IMR-90 (cell line): ENCODE measurements around the gene PAWR. TPM values are rescaled to one million over a fixed set of nuclear protein-coding genes. Genes with fewer than 3 reads are reported as not detected.

Experiments
- ATAC-seq: fragments of 200-7000 bp; cut with Tn5 transposase; 2 replicates; pipeline ENCODE4 v1.9.1; 2020; ENCODE audit warnings: low read depth, mild to moderate bottlenecking, moderate library complexity
- BruUV-seq: library from RNA; stranded (reverse); fragments of 400-500 nt; replicated peaks from 2 replicates; lab custom pipeline; 2021; lab: Mats Ljungman, UMichigan
- CTCF ChIA-PET: fragments of 300-600 bp; formaldehyde crosslinking; extraction: SDS; loops from one replicate; lab custom pipeline; 2021; ENCODE audit warnings: antibody characterized with exemption; lab: Yijun Ruan, JAX
- POLR2A ChIA-PET: fragments of 300-600 bp; sonication (Branson Sonifier 250); formaldehyde crosslinking; loops from one replicate; lab custom pipeline; 2022; ENCODE audit warnings: antibody characterized with exemption; ENCODE audit not compliant: unreplicated experiment; lab: Charles Lee
- DNase-seq: peaks from one replicate; pipeline ENCODE4 v3.0.0; 2013
- H2AFZ ChIP-seq: replicated peaks from 2 replicates; pipeline ENCODE3; 2013; ENCODE audit warnings: low read length, mild to moderate bottlenecking; ENCODE audit not compliant: poor library complexity
- H2AK5ac ChIP-seq: 2 replicates; pipeline ENCODE4 v1.6.1; 2013; ENCODE audit warnings: low read depth, low read length, inconsistent platforms
- H2AK9ac ChIP-seq: replicated peaks from 2 replicates; pipeline ENCODE3; 2013; ENCODE audit warnings: mild to moderate bottlenecking, low read depth, low read length, moderate library complexity; ENCODE audit not compliant: poor library complexity
- H2BK120ac ChIP-seq: 2 replicates; pipeline ENCODE4 v1.6.1; 2013; ENCODE audit warnings: low read depth, low read length, inconsistent platforms
- H2BK15ac ChIP-seq: 3 replicates; pipeline ENCODE4 v1.6.1; 2013; ENCODE audit warnings: low read depth, low read length, inconsistent platforms
- H2BK20ac ChIP-seq: 2 replicates; pipeline ENCODE4 v1.6.1; 2013; ENCODE audit warnings: low read depth, mild to moderate bottlenecking, inconsistent platforms, low read length, moderate library complexity
- H2BK5ac ChIP-seq: 2 replicates; pipeline ENCODE4 v1.6.1; 2013; ENCODE audit warnings: mild to moderate bottlenecking, low read depth, low read length, inconsistent platforms; ENCODE audit not compliant: poor library complexity, severe bottlenecking
- H3K14ac ChIP-seq: replicated peaks from 2 replicates; pipeline ENCODE4 v1.6.1; 2013; ENCODE audit warnings: low read depth, low read length, inconsistent platforms
- H3K18ac ChIP-seq: 2 replicates; pipeline ENCODE4 v1.6.1; 2013; ENCODE audit warnings: low read depth, low read length, control low read depth
- H3K23ac ChIP-seq: 2 replicates; pipeline ENCODE4 v1.6.1; 2013; ENCODE audit warnings: low read depth, low read length, inconsistent platforms
- H3K27ac ChIP-seq: 2 replicates; pipeline ENCODE4 v1.5.1; 2013; ENCODE audit warnings: mild to moderate bottlenecking, control low read depth, low read length; ENCODE audit not compliant: insufficient read depth
- H3K27me3 ChIP-seq: 2 replicates; pipeline ENCODE4 v1.6.1; 2013; ENCODE audit warnings: low read length; ENCODE audit not compliant: control insufficient read depth, insufficient read depth
- H3K36me3 ChIP-seq: 2 replicates; pipeline ENCODE4 v1.6.1; 2013; ENCODE audit warnings: low read length, mixed read lengths; ENCODE audit not compliant: control insufficient read depth, insufficient read depth
- H3K4ac ChIP-seq: 2 replicates; pipeline ENCODE4 v1.6.1; 2013; ENCODE audit warnings: low read depth, low read length, inconsistent platforms
- H3K4me1 ChIP-seq: 2 replicates; pipeline ENCODE4 v1.6.1; 2013; ENCODE audit warnings: low read length, mixed read lengths; ENCODE audit not compliant: control insufficient read depth, insufficient read depth
- H3K4me2 ChIP-seq: 2 replicates; pipeline ENCODE4 v1.6.1; 2013; ENCODE audit warnings: low read depth, mild to moderate bottlenecking, control low read depth, low read length, moderate library complexity
- H3K4me3 ChIP-seq: 2 replicates; pipeline ENCODE4 v1.5.1; 2013; ENCODE audit warnings: low read depth, mild to moderate bottlenecking, control low read depth, low read length, moderate library complexity; ENCODE audit not compliant: insufficient read depth
- H3K56ac ChIP-seq: 2 replicates; pipeline ENCODE4 v1.6.1; 2013; ENCODE audit warnings: low read length, inconsistent platforms; ENCODE audit not compliant: insufficient read depth; ENCODE audit errors: extremely low read depth
- H3K79me1 ChIP-seq, 2 experiments: 2 replicates each; pipeline ENCODE4 v1.6.1; 2013; ENCODE audit warnings: low read length in 2 of 2, inconsistent platforms in 1 of 2, low read depth in 1 of 2
- H3K9ac ChIP-seq: 2 replicates; pipeline ENCODE4 v1.6.1; 2013; ENCODE audit warnings: low read depth, low read length, control low read depth
- H3K9me1 ChIP-seq: 2 replicates; pipeline ENCODE4 v1.6.1; 2013; ENCODE audit warnings: low read length, inconsistent platforms; ENCODE audit not compliant: insufficient read depth
- H3K9me3 ChIP-seq: 2 replicates; pipeline ENCODE4 v1.6.1; 2013; ENCODE audit warnings: low read length; ENCODE audit not compliant: control insufficient read depth, insufficient read depth
- H4K20me1 ChIP-seq: 2 replicates; pipeline ENCODE4 v1.6.1; 2013; ENCODE audit warnings: low read length, inconsistent platforms; ENCODE audit not compliant: insufficient read depth
- H4K5ac ChIP-seq: 2 replicates; pipeline ENCODE4 v1.6.1; 2013; ENCODE audit warnings: mild to moderate bottlenecking, low read depth, low read length, control low read depth
- H4K8ac ChIP-seq, 2 experiments: 2 replicates each; pipeline ENCODE4 v1.6.1; 2013; ENCODE audit warnings: low read depth in 2 of 2, low read length in 2 of 2, control low read depth in 1 of 2, inconsistent platforms in 1 of 2
- H4K91ac ChIP-seq: 2 replicates; pipeline ENCODE4 v1.6.1; 2013; ENCODE audit warnings: low read depth, low read length, inconsistent platforms; ENCODE audit not compliant: insufficient read depth
- CHD1 ChIP-seq: IDR thresholded peaks from 2 replicates; pipeline ENCODE4 v1.6.1; 2012; ENCODE audit warnings: low read depth, low read length, improper control_type of control experiment
- ELK1 ChIP-seq: fragments of 150-350 bp; IDR thresholded peaks from 2 replicates; pipeline ENCODE4 v1.6.1; 2016; ENCODE audit warnings: low read depth, mild to moderate bottlenecking, low read length, moderate library complexity, borderline replicate concordance
- NFE2L2 ChIP-seq: fragments of 150-350 bp; IDR thresholded peaks from 2 replicates; pipeline ENCODE4 v1.6.1; 2016; ENCODE audit warnings: low read depth, mild to moderate bottlenecking, low read length
- SMC3 ChIP-seq: fragments of 150-350 bp; IDR thresholded peaks from 2 replicates; pipeline ENCODE4 v1.6.1; 2016; ENCODE audit warnings: low read depth, mild to moderate bottlenecking, antibody characterized with exemption, low read length, moderate library complexity
- WGBS, 2 experiments: methylation state at CpG; one replicate each; pipeline versions ENCODE4 v1.1.5 to v1.1.7; 2013; ENCODE audit warnings: missing lambda C conversion rate in 2 of 2; ENCODE audit not compliant: insufficient read length in 1 of 2; ENCODE audit errors: extremely low coverage in 2 of 2; 5-methylcytosine and 5-hydroxymethylcytosine counted together
- dilution Hi-C: fragments of 300-500 bp; cut with HindIII; formaldehyde crosslinking; loops from one replicate; pipeline ENCODE4 v1.14.3; 2018; ENCODE audit warnings: low sequenced_read_pairs; ENCODE audit not compliant: unreplicated experiment
- in situ Hi-C: fragments of 300-500 bp; cut with MboI; formaldehyde crosslinking; loops from 3 replicates; pipeline ENCODE4 v1.14.3; 2019; ENCODE audit warnings: low sequenced_read_pairs, inconsistent platforms, mixed read lengths
- intact Hi-C: fragments of 100-400 bp; cut with micrococcal nuclease; formaldehyde crosslinking; loops from 2 replicates; pipeline ENCODE4 v1.10.0; 2022
- polyA plus RNA-seq, 3 experiments: library from polyadenylated mRNA; depleted of rRNA; stranded (reverse); fragments of >200 nt; gene quantifications; 2 replicates each; pipeline ENCODE4 v1.2.3, GENCODE V29; 2012; ENCODE audit warnings: low replicate concordance in 1 of 3
- total RNA-seq: library from RNA; depleted of rRNA; stranded (reverse); fragments of >200 nt; gene quantifications from 2 replicates; pipeline ENCODE4 v1.2.3, GENCODE V29; 2012
- TF ChIP-seq, protein P1 (sequence below): conservative IDR thresholded peaks from 2 replicates; pipeline ENCODE4 v1.5.1; 2012; ENCODE audit warnings: mild to moderate bottlenecking, low read depth, low read length, improper control_type of control experiment

The PAWR gene
- total and polyA plus RNA-seq, 2 of the 4 experiments (the other 2 are of a cell fraction) = 13.2 to 13.6 TPM

DNA sequence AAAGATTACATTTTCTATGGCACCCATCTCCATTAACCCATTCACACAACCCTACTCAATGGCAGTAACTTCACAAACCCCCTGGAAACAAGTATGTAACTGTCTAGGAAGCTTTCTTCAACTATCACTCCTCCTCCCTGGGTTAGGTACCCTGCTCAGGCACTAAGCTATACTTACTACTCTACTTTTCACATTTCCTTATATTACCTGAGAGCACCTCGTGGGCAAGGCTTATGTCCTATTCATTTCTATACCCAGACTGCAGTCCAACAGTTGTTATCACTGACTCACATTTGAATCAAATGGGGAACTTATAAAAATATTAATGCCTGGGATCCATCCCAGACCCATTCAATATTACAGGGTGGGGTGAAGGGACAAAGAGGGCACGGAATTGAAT lies 4.6 kb downstream of the PAWR start:
- ChIA-PET CTCF (no interaction called here), POLR2A (no interaction called here)
- H2AK5ac ChIP-seq = no peak overlapping the region; the same call in 1 of the 2 replicates
- no peak overlapping the region; a peak in 1 of 4 replicates for H4K8ac ChIP-seq
- H3K9me1 ChIP-seq = peaks cover 5% of the 10 kb centered on the region; the same call in 1 of the 2 replicates
- no peak overlapping the region for H3K9ac ChIP-seq
- H3K9me3 ChIP-seq = no peaks in the 10 kb centered on the region
- H4K20me1 ChIP-seq = peaks cover 28% of the 10 kb centered on the region
- H3K27me3 ChIP-seq = no peaks in the 10 kb centered on the region
- H3K27ac ChIP-seq = no peak overlapping the region
- no peak overlapping the region for H3K4ac ChIP-seq
- H3K4me2 ChIP-seq = no peak overlapping the region; the same call in 1 of the 2 replicates
- H3K36me3 ChIP-seq = no peaks in the 10 kb centered on the region
- intact Hi-C loops (loop anchor here (5.0 to 10.0 kb wide), 2 partner anchors 64 to 101 kb away; no protein-coding TSS in a partner anchor), in situ Hi-C loops (loop anchor here (5.0 kb wide), 1 partner anchor 264 kb away; no protein-coding TSS in a partner anchor), dilution Hi-C loops (no loop called here)
- no peak overlapping the region for H2AK9ac ChIP-seq
- no peak overlapping the region; the same call in 1 of the 2 replicates for H3K14ac ChIP-seq
- TF ChIP-seq NFE2L2 (no peak), SMC3 (no peak), ELK1 (no peak), CHD1 (no peak)
- TF ChIP-seq, protein P1, sequence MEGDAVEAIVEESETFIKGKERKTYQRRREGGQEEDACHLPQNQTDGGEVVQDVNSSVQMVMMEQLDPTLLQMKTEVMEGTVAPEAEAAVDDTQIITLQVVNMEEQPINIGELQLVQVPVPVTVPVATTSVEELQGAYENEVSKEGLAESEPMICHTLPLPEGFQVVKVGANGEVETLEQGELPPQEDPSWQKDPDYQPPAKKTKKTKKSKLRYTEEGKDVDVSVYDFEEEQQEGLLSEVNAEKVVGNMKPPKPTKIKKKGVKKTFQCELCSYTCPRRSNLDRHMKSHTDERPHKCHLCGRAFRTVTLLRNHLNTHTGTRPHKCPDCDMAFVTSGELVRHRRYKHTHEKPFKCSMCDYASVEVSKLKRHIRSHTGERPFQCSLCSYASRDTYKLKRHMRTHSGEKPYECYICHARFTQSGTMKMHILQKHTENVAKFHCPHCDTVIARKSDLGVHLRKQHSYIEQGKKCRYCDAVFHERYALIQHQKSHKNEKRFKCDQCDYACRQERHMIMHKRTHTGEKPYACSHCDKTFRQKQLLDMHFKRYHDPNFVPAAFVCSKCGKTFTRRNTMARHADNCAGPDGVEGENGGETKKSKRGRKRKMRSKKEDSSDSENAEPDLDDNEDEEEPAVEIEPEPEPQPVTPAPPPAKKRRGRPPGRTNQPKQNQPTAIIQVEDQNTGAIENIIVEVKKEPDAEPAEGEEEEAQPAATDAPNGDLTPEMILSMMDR = no peak
- 0 out of 2 replicates have a peak overlapping the region, but pooled peaks have one; percentile 1 for H4K91ac ChIP-seq
- WGBS, 2 experiments = no CpG with 5 or more reads among the region's 2 CpGs
- H3K79me1 ChIP-seq = peaks cover 6 to 44% of the 10 kb centered on the region in 2 experiments; a peak in 3 of 4 replicates
- ATAC-seq = no peak
- H2BK120ac ChIP-seq = peak overlapping the region; percentile 28; the same call in 1 of the 2 replicates
- peak overlapping the region; percentile 15 for H2BK5ac ChIP-seq
- no peak overlapping the region for H2AFZ ChIP-seq
- no peak overlapping the region; the same call in 1 of the 2 replicates for H3K56ac ChIP-seq
- H3K23ac ChIP-seq = no peak overlapping the region
- BruUV-seq = no TSS peak
- peaks cover 2% of the 10 kb centered on the region; the same call in 1 of the 2 replicates for H3K4me1 ChIP-seq
- no peak overlapping the region for H3K4me3 ChIP-seq
- no peak for DNase-seq
- H3K18ac ChIP-seq = no peak overlapping the region
- H2BK20ac ChIP-seq = no peak overlapping the region
- 0 out of 3 replicates have a peak overlapping the region, but pooled peaks have one; percentile 21 for H2BK15ac ChIP-seq
- no peak overlapping the region for H4K5ac ChIP-seq
